Right kidney (tissue), 1 donor: ENCODE measurements around the gene RILP.

Experiments
- DNase-seq: peaks from one replicate; pipeline ENCODE4 v3.0.0-alpha.2; 2016

Gene RILP

DNA sequence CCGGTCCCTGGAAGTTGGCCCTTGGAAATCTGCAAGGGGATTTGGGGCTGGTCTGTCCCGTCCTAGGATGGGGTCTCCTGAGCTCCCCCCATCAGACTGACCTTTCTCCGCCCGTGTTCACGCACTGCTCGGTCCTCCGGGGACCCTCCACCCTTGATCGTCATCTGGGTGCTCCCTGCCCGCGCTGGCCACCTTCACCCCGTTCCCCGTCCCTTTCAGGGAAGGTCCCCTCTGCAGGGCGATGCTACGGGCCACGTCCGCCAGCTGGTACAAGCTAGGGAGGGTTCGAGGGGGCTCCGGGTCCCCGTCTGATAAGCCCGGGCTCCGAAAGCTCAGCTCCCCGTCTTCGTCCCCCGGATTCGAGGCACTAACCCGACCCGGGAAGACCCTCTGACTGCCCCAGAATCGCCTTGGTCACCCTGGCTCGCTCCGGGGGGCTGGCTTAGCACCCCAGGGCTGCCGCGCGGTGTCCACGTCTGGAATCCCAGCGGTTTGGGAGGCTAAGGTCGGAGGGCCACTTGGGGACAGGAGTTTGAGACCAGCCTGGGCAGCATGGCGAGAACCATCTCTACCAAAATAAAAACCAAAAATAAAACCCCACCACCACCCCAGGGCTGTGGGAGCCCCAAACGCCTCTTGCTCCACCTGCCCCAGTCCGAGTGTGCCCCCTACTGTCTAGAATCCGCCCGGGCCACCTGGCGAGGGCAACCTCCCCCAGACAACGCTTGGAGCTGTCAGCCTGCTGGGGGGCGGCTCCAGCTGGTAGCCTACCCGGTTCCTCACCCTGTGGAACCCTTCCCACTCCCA, 20.0 kb downstream of the RILP start:
- DNase-seq, result peak; percentile 65

DNA sequence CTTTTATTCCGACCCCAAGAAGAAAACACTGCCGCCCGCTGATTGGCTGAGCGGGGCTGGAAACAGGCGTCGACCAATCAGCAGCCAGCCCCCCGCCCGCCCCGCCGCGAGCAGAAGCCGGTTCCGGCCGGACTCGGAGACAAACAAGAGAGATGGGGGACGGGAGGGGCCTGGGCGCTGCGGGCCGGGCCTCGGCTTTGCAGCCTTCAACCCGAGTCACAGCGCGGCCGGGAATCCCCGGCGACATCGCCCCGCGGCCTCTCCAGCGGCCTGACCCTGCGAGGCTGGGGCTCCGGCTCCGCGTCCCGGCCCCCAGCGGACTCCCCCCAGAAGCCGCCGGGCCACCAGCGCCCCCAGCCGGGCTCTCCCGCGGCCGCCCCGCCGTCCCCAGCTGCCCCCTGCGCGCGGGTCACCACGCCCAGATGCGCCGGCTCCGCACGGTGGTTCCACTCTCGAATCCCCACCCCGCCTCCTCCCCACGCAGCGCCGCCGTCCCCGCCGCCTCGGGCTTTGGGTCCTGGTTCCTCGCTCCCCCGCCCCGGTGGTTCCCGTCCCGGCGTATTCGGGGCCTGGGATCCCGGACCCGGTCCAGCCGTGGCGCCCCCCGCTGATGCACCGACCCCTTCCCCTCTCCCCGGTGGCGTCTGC, 20.7 kb downstream of the RILP start:
- peak; percentile 92 for DNase-seq

DNA sequence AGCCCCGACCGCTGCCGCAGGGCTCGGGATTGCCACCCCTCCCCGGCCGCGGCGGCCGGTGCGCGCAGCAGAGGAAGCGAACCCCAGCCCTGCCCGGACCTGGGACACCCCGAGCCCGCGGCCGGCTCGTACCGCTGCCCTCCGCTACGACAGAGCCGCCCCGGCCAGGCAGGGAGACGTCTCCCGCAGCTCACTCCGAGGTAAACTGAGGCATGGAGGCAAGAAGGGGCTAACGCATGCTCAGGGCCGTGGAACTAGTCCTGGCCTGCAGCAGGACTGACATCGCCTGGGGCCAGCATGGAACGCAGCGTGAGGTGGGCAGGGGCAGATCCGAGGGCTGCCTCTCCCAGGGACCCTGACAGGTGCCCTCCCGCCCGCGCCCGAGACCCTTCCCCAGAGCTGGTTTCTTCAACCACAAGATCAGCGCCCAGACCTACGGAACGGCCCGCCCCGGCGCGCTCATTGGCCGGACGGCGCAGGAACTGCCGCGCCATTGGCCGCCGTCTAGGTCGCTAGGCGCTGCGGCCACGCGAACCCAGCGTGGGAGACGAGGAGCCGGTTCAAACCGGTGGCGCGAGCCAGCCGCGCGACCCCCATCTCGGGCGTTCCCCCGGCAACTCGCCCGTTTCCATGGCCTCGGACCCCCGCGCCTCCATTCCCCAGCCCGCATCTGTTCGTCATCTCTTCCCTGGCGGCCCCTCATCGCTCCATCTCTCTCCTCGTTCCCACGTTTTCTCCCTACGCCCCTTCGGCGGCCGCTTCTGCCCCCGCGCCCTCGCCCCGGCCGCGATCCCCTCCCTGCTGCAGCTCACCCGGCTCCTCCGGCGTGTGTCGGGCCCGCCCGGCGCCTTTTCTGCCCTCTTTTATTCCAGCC, 21.4 kb downstream of the RILP start, which contains the start of gene SLC43A2:
SLC43A2 (minus strand) TSS at position 853 of the 874 bp plus-strand sequence. CDS start 960 bp downstream, outside the sequence.
- DNase-seq, result peak; percentile 93

DNA sequence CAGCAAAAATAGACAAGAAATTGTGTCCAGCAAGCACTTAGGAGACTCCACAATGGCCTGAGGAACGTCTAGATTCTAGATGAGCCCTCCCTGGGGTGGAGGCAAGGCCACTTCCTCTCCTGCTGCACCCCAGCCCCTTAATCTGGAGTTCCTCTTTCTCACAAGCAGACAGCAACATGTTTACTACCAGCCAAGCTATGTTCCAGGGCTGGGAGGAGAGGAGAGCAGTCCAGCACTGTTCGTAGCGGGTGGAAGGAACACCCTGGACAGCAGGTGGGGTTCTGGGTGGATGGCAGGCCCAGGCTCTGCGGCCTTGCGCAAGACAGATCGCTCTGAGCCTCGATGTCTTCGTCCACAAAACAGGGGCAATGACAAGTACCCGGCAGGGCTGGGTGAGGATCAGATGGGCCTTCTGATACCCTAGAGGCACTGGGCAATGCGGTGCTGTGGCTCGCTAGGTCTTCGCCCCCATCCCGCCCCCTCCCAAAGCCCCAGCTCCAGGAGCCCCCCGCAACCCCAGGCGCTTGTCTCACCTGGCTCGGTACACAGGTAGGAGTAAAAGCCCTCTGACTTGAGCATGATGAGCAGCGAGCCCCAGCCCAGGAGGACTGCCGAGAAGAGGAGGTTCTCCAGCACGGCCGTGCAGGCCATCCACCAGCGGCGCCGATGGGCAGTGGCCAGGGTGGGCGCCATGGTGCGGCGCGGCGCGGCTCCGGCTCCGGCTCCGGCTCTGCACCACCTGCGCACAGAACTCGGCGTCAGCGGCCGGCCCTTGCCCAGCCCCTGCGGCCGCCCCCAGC, 22.3 kb downstream of the RILP start:
- no peak for DNase-seq

DNA sequence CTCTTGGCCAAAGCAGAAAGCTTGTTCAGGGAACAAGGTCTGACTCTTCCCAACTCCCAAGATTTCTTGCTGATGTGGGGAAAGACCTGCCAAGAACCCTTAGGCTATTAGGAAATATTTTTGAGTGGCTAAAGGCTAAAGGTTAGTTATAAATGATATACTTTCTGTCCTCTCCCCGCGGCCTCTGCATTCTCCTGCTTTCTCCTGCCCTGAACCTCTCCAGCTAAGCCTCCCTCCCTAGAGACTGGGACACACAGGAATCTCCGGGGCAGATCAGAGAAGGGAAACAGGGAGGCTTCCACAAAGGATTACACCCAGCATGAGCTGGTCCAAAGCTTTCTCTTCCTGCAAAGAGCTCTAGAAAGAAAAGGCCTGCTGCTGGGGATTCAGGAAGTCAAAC, 23.3 kb downstream of the RILP start:
- no peak for DNase-seq

DNA sequence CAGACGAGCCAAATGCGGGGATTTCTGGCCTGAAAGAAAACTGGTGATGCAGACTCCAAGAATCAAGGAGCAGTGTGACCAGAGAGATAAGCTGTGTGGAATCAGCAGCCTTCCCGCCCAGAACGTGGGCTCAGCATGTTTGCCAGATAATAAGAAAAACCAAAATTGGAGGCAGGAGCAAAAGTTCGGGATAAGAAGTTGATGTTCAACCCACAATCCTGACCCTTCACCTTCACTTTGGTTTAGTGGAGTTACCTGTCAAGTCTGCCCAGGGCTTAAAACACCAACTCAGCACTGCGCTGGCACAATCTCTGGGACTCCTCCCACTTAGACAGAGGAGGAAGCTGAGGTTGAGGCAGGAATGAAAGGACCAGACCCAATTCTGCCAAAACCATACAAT, 24.1 kb downstream of the RILP start:
- no peak for DNase-seq

DNA sequence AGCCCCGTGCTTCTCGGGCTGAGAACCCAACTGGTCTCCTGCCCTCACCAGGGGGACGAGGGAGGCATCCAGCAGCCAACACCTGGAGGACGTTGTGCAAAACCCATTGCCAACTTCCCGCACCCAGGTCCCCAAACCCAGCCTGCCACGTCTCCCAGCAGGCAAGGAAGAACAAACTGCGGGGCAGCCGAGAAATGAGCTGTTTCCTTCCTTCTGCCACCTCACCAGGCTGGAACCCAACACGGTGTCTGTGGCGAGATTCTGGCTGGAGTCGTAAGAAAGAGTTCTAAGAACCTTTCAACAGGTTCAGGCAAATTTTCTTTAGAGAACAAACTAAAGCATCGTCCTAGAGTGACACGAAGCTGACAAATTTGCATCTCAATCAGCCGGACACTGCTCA, 24.6 kb downstream of the RILP start:
- no peak for DNase-seq

DNA sequence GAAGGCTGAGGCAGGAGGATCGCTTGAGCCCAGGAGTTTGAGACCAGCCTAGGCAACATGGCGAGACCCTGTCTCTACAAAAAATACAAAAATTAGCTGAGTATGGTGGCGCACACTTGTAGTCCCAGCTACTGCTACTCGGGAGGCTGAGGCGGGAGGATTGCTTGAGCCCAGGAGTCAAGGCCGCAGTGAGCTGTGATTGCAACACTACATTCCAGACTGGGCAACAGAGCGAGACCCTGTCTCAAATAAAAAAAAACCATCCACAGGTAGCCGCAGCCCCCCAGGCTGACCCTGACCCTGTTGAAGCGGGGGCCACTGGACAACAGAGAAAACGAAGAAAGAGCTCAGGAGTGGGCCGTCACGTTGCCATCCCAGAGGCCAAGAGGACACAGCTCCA, 25.0 kb downstream of the RILP start:
- no peak for DNase-seq

DNA sequence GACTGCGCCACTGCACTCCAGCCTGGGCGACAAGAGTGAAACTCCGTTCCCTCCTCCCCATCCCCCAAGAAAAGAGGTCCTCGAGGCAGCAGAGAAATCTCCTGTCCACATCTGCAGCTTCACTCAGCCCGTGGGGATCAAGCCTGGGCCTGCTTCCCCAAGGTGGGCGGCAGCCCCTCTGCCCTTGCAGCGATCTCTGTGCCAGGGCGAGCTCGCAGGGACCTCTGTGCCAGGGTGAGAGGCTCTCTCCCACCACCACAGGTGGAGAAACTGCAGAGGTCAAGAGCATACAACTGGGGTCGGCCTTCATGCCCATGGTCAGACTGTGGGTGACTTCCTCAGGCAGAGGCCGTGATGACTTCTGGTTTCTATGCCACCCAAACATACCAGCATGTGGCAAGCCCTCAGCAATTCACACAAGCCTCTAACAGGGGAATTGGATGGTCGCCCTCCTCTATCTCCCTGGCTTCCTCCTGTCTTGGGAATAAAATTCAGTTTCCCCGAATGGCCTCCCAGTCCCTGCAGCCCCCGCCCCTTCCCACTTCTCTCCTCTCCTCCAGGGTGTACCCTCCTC, 26.5 kb downstream of the RILP start:
- no peak for DNase-seq

DNA sequence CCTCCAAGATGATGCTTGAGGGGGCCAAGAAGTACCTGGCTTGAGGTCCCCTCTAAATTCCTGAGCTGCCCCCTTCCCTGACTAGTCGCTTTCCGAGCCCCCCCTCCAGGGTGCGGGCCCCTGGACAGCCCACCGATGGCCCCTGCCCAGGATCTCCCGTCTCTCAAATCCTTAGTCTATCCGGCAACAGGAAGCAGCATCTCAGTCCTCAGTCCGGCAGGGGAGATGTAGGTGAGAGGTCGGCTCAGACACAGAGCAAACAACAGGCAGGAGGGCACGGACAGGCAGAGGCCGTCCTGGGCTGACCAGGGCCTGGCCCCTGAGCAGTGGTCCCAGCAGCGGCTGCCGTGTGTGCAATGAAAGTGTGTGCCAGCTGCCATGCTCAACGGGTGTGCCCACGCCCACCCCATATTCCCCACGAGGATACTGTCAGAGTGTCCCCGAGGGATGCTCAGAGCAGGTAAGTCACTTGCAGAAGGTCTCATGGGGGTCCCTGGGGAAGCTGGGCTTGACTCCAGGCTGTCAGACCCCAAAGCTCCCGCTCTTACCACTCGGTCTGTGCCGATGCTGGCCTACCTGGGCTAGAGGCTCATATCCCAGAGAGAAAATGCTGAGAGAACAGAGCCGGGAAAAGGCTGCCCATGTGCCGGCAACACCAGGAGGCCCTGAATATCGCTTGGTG, 28.3 kb downstream of the RILP start:
- DNase-seq, result no peak

DNA sequence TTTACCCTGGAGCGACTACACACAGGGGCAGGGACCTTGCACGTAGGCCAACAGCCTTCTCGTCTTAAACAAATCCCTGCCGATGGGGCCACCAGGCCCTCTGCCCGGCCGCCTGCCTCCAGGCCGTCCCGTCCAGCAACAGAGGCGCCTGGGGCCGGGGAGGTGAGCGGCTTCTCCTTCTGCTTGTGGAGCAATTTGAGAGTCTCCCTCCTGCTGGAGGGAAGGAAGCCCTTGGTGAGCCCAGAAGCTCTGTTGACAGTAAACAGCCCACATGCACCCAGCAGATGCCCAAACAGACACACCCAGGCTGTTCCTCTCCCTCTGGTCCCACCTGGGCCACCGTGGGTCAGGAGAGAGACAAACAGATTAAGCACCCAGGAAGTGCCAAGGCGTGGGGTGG, 29.2 kb downstream of the RILP start:
- no peak for DNase-seq

DNA sequence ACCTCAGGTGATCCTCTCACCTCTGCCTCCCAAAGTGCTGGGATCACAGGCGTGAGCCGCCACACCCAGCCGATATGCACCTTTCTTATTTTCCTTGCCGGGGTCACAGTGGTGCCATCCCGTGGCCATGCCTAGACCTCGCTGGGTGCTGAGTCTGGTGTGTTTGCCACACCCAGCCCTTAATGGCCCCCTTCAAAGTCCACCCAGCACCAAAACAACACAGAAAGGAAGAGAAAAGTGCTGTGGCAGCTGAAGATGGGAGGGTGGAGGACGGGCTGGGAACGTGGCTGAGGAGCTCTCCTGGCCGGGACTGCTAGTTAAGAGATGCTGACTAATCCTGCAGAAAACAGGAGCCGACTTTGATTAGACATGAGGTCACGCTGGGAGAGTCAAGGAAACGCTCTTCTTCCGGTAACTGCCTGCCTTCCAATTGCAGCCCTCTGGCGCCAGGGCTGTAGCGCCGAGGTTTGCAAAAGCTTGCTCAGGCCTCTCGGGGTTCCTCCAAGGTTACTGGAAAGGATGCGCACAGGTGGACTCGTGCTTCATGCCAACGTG, 32.0 kb downstream of the RILP start:
- no peak for DNase-seq

DNA sequence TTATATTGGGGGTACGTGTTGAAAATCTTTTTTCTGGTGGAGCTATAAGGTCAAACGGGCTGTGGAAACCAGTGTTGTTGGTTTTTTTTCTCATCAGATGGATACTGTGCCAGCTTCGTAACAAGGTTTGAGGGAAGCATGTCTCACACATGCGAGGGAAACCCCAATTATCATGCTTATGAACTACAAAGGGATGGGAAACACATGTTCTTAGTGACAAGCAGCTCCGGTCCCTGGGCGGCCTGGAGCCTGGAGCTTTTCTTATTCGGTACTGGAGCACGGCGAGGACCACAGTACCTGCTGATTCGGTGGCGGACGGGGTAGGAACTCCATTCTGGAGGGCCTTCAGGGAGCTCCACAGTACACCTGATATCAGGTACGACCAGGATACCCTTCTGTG, 33.6 kb downstream of the RILP start:
- DNase-seq, result no peak

DNA sequence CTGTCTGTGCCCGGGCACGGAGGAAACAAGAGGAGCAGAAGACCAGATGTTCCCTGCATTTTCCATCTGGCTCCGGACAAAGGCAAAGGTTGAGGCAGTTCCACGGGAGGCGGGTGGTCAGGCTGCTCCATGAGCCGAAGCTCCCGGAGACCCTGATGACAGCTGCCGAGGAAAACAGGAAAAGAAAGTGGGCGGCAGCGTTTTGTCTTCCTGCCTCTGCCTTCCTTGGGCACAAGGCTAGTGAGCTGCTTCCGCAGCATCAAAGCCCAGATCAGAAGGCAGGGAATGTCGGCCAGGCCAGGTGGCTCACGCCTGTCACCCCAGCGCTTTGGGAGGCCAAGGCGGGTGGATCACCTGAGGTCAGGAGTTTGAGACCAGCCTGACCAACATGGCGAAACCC, 37.3 kb downstream of the RILP start:
- no peak for DNase-seq

DNA sequence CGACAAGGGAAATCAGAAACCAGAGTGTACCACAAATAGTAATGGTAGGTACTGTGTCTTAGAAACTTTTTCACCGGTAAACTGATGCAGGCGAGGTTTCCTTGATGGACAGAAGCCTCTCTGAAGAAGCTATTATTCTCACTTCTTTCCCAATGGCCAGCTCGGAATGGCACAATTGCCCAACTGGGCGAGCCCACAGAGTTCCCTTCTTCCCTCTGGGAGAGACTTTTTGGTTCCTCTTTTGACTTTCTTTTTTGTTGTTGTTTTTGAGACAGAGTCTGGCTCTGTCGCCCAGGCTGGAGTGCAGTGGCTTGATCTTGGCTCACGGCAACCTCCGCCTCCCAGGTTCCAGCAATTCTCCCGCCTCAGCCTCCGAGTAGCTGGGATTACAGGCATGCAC, 38.0 kb downstream of the RILP start:
- DNase-seq, result no peak

DNA sequence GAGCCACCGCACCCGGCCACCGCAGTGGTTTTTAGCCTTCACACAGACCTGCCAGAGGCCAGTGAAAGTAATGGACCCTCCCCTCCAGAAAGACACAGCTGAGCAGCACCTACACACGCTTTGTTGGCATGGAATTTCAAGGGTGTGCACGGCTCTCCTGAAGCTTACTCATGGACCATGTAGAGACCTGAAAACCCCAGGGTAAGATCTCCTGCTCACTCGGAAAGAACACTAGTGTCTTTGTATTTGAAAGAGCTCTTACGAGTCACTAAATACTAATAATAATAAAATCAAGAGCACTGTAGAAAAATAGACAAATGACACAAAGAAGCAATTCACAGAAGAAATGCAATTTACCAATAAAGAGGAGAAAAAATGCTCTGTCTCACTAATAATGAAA, 41.0 kb downstream of the RILP start:
- no peak for DNase-seq

DNA sequence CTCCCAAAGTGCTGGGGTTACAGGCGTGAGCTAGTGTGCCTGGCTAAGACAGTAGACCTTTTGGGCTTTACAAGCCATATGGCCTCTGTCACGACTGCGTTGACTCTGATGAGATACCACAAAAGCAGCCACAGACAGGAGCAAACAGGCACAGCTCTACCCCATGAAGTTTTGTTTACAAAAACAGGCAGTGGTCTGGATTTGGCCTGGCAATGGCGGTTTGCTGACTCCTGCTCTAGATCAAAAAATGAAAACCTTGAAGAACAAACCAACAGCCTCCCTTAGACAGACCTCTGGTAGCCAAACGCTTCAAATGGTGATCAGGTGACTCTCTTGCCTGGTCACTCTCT, 41.7 kb downstream of the RILP start:
- DNase-seq, result no peak

DNA sequence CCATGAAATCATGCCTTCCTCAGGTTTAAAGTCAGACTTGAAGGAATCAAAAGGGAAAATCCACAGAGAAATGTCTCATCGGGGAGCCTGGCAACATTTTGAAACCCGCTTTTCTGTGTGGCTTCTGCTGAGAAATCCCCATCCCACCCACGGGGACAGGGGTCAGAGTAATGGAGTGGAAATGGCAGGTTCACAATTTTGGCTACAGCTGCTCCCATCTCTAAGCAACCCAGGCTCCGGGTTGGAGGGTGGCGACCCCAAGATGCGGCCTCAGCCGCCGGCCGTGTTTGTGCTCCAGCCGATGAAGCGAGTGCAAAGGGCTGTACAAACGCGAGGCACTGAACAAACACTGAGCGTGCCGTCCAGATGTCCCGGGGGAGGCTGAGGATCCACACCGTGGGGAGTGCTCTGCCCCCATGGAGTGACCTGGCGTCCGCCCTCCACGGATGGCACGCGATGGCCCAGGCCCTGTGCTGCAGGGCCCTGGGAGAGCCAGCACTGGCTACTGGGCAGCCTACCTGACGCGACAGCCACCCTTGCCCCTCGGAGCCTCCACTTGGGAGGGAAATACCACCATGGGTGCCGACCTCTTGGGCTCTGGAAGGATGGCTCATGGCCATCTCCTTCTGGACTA, 43.2 kb downstream of the RILP start:
- DNase-seq, result peak; percentile 49

DNA sequence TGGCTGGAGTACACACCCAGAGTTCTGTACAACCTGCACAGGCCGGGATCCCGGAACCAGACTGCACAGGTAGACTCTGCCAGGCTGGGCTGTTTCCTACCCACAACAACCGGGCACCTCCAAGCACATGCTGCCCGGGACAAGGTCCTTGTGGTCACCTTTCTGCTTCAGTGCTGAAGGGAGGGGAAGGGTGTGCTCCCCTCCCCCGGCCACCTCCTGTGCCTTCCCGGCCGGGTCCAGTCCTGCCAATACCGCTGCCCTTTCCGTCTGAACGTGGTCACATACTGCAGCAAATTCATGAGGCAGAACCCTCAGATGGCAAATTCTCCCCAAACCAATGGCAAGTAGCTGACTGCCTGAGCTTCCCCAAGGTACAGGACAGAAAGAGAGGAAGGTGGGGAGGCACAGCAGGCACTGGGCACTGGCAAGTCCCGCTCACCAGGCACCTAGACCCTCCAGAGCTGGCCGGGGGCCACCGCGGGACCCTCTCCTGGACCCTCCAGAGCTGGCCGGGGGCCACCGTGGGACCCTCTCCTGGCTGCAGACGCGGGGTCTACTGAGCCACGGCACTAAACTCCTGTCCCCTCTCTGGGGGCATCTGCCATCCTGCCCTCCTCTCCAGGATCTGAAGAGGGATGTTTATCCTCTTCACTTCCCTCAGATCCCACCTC, 43.9 kb downstream of the RILP start:
- peak; percentile 63 for DNase-seq
